GM19099 (cell line): Measurements from ENCODE around the gene PCBP3.

Experiments
- POLR2A ChIP-seq: IDR thresholded peaks from 3 replicates; pipeline ENCODE4 v1.6.1; 2011; ENCODE audit warnings: low read depth; ENCODE audit not compliant: insufficient read length; ENCODE audit errors: extremely low read depth

The PCBP3 gene

GRCh38 chr21:45709173-45709572 is 65.6 kb downstream of the PCBP3 start:
- no peak for TF ChIP-seq POLR2A

GRCh38 chr21:45709696-45710268 is 66.3 kb downstream of the PCBP3 start:
- no peak for TF ChIP-seq POLR2A

- TF ChIP-seq POLR2A = no peak
Measured at GRCh38 chr21:45713613-45714012, 70.1 kb downstream of the PCBP3 start.

GRCh38 chr21:45715441-45715840 is 71.9 kb downstream of the PCBP3 start:
- no peak for TF ChIP-seq POLR2A

GRCh38 chr21:45718413-45718812 is 74.9 kb downstream of the PCBP3 start:
- TF ChIP-seq POLR2A = no peak

GRCh38 chr21:45719177-45719802 is 75.8 kb downstream of the PCBP3 start:
- no peak for TF ChIP-seq POLR2A

GRCh38 chr21:45721671-45722070 is 78.1 kb downstream of the PCBP3 start:
- no peak for TF ChIP-seq POLR2A

- TF ChIP-seq POLR2A = no peak
Measured at GRCh38 chr21:45723049-45723958, 79.8 kb downstream of the PCBP3 start.

GRCh38 chr21:45724345-45724961 is 80.9 kb downstream of the PCBP3 start:
- TF ChIP-seq POLR2A = no peak

GRCh38 chr21:45724994-45725843 is 81.7 kb downstream of the PCBP3 start:
- no peak for TF ChIP-seq POLR2A

GRCh38 chr21:45725844-45726200 is 82.3 kb downstream of the PCBP3 start:
- no peak for TF ChIP-seq POLR2A

GRCh38 chr21:45726438-45726837 is 82.9 kb downstream of the PCBP3 start:
- TF ChIP-seq POLR2A = no peak

- no peak for TF ChIP-seq POLR2A
Measured at GRCh38 chr21:45727390-45727789, 83.9 kb downstream of the PCBP3 start.

- TF ChIP-seq POLR2A = no peak
Measured at GRCh38 chr21:45735259-45736000, 91.9 kb downstream of the PCBP3 start.

- TF ChIP-seq POLR2A = no peak
Measured at GRCh38 chr21:45736042-45736689, 92.6 kb downstream of the PCBP3 start.
